Measurements from ENCODE around the gene TCN2. TPM values are rescaled to one million over a fixed set of nuclear protein-coding genes. Genes with fewer than 3 reads are reported as not detected.

Gene TCN2
- total and polyA plus RNA-seq, 10 of the 15 experiments (the other 5 are each of a cell fraction or from before 2014, with no cell fraction given) = 5.4 to 21.8 (median 11.0) TPM

DNA sequence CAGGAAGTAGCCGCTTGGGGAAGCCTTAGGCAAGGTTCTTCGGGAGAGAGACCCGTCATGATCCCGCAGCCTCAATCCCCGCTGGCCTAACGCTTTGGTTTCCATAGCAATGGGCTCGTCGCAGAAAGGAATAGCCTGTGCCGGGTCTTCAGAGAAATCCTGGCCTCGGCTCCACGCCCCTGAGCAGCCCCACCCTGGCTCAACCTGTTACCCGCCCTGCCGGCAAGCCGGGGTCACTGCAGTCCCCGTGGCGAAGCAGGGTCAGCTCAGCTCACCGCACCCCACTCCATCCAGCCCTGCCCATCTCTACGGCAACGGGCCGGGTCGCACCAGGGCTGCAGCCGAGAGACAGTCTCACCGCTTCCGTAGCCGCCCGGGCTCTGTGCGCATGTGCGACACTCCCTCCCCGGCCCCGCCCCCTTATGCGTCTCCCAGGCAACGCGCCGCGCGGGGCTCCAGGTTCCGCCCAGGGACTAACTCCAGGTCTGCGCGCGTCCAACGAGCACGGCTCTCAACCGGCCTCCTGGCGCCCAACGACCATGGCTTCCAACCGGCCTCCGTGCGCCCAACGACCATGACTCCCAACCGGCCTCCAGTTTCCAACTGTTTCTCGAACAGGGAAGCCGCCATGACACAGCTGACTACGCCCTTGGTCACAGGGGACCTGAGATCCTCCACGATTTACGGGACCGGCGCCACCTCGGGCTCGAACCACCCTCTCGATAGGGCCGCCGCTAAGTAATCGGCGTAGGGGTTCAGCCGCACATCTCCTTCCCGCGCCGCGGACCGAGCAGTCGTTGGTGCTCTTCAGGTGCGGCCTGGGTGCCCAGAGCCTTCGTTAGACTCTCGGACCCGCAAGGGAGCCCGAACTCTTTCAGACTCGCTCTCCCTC, 60.8 kb downstream of the TCN2 start, which contains the start of gene DUSP18 (continued):
- TF ChIP-seq MYC (IDR thresholded peaks at IDR 0.05; ENCODE audit: insufficient read depth, insufficient read length, insufficient replicate concordance, low read length, severe bottlenecking) (no peak), PAX5 (IDR thresholded peaks at IDR 0.05; ENCODE audit: borderline replicate concordance, low read depth, low read length) (no peak; the same call in 1 of the 2 replicates), CEBPB (IDR thresholded peaks at IDR 0.05; ENCODE audit: borderline replicate concordance in 1 of 2, low read depth in 2 of 2, low read length in 2 of 2) (no peak), ZBTB40 (IDR thresholded peaks at IDR 0.05; ENCODE audit: borderline replicate concordance) (no peak), TARDBP (IDR thresholded peaks at IDR 0.05; ENCODE audit: borderline replicate concordance) (no peak), SMC3 (IDR thresholded peaks at IDR 0.05; ENCODE audit: borderline replicate concordance, low read length) (no peak), CREB1 (IDR thresholded peaks at IDR 0.05; ENCODE audit: low read depth) (no peak), CUX1 (IDR thresholded peaks at IDR 0.05; ENCODE audit: insufficient replicate concordance, low read depth, low read length) (no peak), ZBED1 (IDR thresholded peaks at IDR 0.05; ENCODE audit: borderline replicate concordance) (no peak), ZBTB11 (CRISPR knock-in tag; IDR thresholded peaks at IDR 0.05) (no peak), USF2 (IDR thresholded peaks at IDR 0.05; ENCODE audit: borderline replicate concordance, low read depth, low read length) (no peak), EED (IDR thresholded peaks at IDR 0.05; ENCODE audit: low read depth) (no peak), ZNF622 (IDR thresholded peaks at IDR 0.05) (no peak)
- TF ChIP-seq, protein P1, sequence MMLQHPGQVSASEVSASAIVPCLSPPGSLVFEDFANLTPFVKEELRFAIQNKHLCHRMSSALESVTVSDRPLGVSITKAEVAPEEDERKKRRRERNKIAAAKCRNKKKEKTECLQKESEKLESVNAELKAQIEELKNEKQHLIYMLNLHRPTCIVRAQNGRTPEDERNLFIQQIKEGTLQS (IDR thresholded peaks at IDR 0.05; ENCODE audit: borderline replicate concordance, extremely low read depth, low read depth, low read length) = no peak

Measured in GM12878 (cell line).